Liver (tissue), 9 donors: ENCODE results near the gene GTPBP2. TPM values are rescaled to one million over a fixed set of nuclear protein-coding genes. Genes with fewer than 3 reads are reported as not detected.

ENCODE experiments used
- DNase-seq: peaks from one replicate; pipeline ENCODE4 v3.0.0-alpha.2; 2017; ENCODE audit warnings: low spot score
- H3K27ac ChIP-seq, 2 donors: one replicate each; pipeline ENCODE4 v1.7.0; 2013; ENCODE audit warnings: inconsistent platforms in 2 of 2, low read length in 2 of 2, control low read depth in 1 of 2, low read depth in 1 of 2, mild to moderate bottlenecking in 1 of 2
- H3K27me3 ChIP-seq, 4 donors: one replicate each; pipeline versions ENCODE4 v1.6.1 to v1.7.0; 2013; ENCODE audit warnings: low read length in 3 of 4, inconsistent platforms in 1 of 4, mild to moderate bottlenecking in 1 of 4, moderate library complexity in 1 of 4; ENCODE audit not compliant: control insufficient read depth in 4 of 4, insufficient read depth in 4 of 4
- H3K36me3 ChIP-seq, 4 donors: one replicate each; pipeline versions ENCODE4 v1.6.1 to v1.7.0; 2013; ENCODE audit warnings: low read length in 3 of 4, mild to moderate bottlenecking in 3 of 4, low read depth in 1 of 4, moderate library complexity in 1 of 4; ENCODE audit not compliant: control insufficient read depth in 4 of 4, insufficient read depth in 3 of 4
- H3K4me1 ChIP-seq, 4 donors: one replicate each; pipeline versions ENCODE4 v1.6.1 to v1.7.0; 2013; ENCODE audit warnings: low read length in 3 of 4, mild to moderate bottlenecking in 3 of 4, moderate library complexity in 1 of 4; ENCODE audit not compliant: control insufficient read depth in 4 of 4, insufficient read depth in 4 of 4
- H3K4me3 ChIP-seq, 3 donors: one replicate each; pipeline versions ENCODE4 v1.6.1 to v1.7.0; 2013; ENCODE audit warnings: low read length in 3 of 3, control low read depth in 1 of 3, low read depth in 1 of 3, mild to moderate bottlenecking in 1 of 3
- H3K9ac ChIP-seq, 2 donors: one replicate each; pipeline ENCODE4 v1.7.0; 2013; ENCODE audit warnings: low read length in 2 of 2, mild to moderate bottlenecking in 2 of 2, moderate library complexity in 2 of 2, control low read depth in 1 of 2, low read depth in 1 of 2
- H3K9me3 ChIP-seq, 4 donors: one replicate each; pipeline versions ENCODE4 v1.6.1 to v1.7.0; 2013; ENCODE audit warnings: low read length in 3 of 4; ENCODE audit not compliant: control insufficient read depth in 4 of 4
- CTCF ChIP-seq: fragments of 150-350 bp; IDR thresholded peaks from 2 replicates; pipeline ENCODE4 v1.5.1; 2017; ENCODE audit warnings: improper control_type of control experiment, low read depth, low read length; ENCODE audit not compliant: missing input control
- EGR1 ChIP-seq, 2 donors: IDR thresholded peaks; 2 replicates each; pipeline ENCODE4 v1.6.1; 2016 to 2018; ENCODE audit warnings: antibody characterized with exemption in 2 of 2, low read depth in 2 of 2
- FOXA1 ChIP-seq: IDR thresholded peaks from 2 replicates; pipeline ENCODE4 v1.6.1; 2016; ENCODE audit warnings: antibody characterized with exemption
- FOXA2 ChIP-seq: IDR thresholded peaks from 2 replicates; pipeline ENCODE4 v1.6.1; 2016; ENCODE audit warnings: antibody characterized with exemption
- GABPA ChIP-seq, 2 donors: IDR thresholded peaks in 1 of 2; conservative IDR thresholded peaks in 1 of 2; 2 replicates each; pipeline ENCODE4 v1.6.1; 2016; ENCODE audit warnings: antibody characterized with exemption in 2 of 2, mild to moderate bottlenecking in 1 of 2, moderate library complexity in 1 of 2
- HNF4A ChIP-seq, 2 donors: conservative IDR thresholded peaks; 2 replicates each; pipeline ENCODE4 v1.6.1; 2016; ENCODE audit warnings: antibody characterized with exemption in 2 of 2, mild to moderate bottlenecking in 2 of 2
- HNF4G ChIP-seq: IDR thresholded peaks from 2 replicates; pipeline ENCODE4 v1.6.1; 2016; ENCODE audit warnings: antibody characterized with exemption
- JUND ChIP-seq, 2 donors: IDR thresholded peaks; 2 replicates each; pipeline ENCODE4 v1.6.1; 2016; ENCODE audit warnings: antibody characterized with exemption in 2 of 2
- MAX ChIP-seq: IDR thresholded peaks from 2 replicates; pipeline ENCODE4 v1.6.1; 2016; ENCODE audit warnings: antibody characterized with exemption
- NR2F2 ChIP-seq: IDR thresholded peaks from 2 replicates; pipeline ENCODE4 v1.6.1; 2016; ENCODE audit warnings: antibody characterized with exemption
- RAD21 ChIP-seq, 2 donors: IDR thresholded peaks; 2 replicates each; pipeline ENCODE4 v1.6.1; 2016; ENCODE audit warnings: antibody characterized with exemption in 2 of 2, mild to moderate bottlenecking in 2 of 2
- RXRA ChIP-seq, 2 donors: IDR thresholded peaks; 2 replicates each; pipeline ENCODE4 v1.6.1; 2017 to 2018; ENCODE audit warnings: antibody characterized with exemption in 2 of 2, mild to moderate bottlenecking in 1 of 2
- SP1 ChIP-seq: IDR thresholded peaks from 2 replicates; pipeline ENCODE4 v1.6.1; 2018; ENCODE audit warnings: antibody characterized with exemption, mild to moderate bottlenecking
- TAF1 ChIP-seq: conservative IDR thresholded peaks from 2 replicates; pipeline ENCODE4 v1.6.1; 2016; ENCODE audit warnings: antibody characterized with exemption, mild to moderate bottlenecking
- YY1 ChIP-seq: IDR thresholded peaks from 2 replicates; pipeline ENCODE4 v1.6.1; 2016; ENCODE audit warnings: antibody characterized with exemption, mild to moderate bottlenecking
- ZBTB33 ChIP-seq: IDR thresholded peaks from 2 replicates; pipeline ENCODE4 v1.6.1; 2016; ENCODE audit warnings: antibody characterized with exemption
- WGBS: extraction: QIAGEN DNeasy Blood & Tissue Kit; methylation state at CpG from one replicate; pipeline ENCODE4 v1.1.7; 2013; 5-methylcytosine and 5-hydroxymethylcytosine counted together
- polyA plus RNA-seq, 2 donors: library from polyadenylated mRNA; stranded (reverse) in 1 of 2; unstranded in 1 of 2; fragments of 200-250 nt in 1 of 2; fragments of >200 nt in 1 of 2; fragmentation: Nextera tagmentation in 1 of 2; extraction: Ambion mirVana in 1 of 2; gene quantifications; one replicate each; pipeline versions ENCODE4 v1.2.1 to v1.2.3, GENCODE V29; 2013 to 2015
- total RNA-seq, 2 donors: library from RNA; depleted of rRNA; stranded (reverse); fragments of >200 nt; gene quantifications; one replicate each; pipeline ENCODE4 v1.2.3, GENCODE V29; 2014
- TF ChIP-seq, protein P1 (sequence below): IDR thresholded peaks from 2 replicates; pipeline ENCODE4 v1.6.1; 2016; ENCODE audit warnings: antibody characterized with exemption
- TF ChIP-seq, protein P2 (sequence below): IDR thresholded peaks from 2 replicates; pipeline ENCODE4 v1.6.1; 2016; ENCODE audit warnings: antibody characterized with exemption, mild to moderate bottlenecking
- donor health status: healthy.
- donor health status: healthy.
- donor health status: healthy.
- donor health status: healthy.
- donor health status: healthy.

Gene GTPBP2
- total and polyA plus RNA-seq, 4 donors = 7.9 to 69.1 (median 16.1) TPM

GRCh38 chr6:43673444-43674084, 44.5 kb upstream of the GTPBP2 start:
- no peak for DNase-seq
- H3K27ac ChIP-seq = no peak overlapping the region
- TF ChIP-seq FOXA1 (no peak), RXRA (IDR thresholded peaks at IDR 0.05) (no peak), MAX (no peak), NR2F2 (no peak), GABPA (IDR thresholded peaks at IDR 0.05 in 1 of 2, conservative IDR thresholded peaks at IDR 0.05 in 1 of 2) (no peak), SP1 (no peak), ZBTB33 (no peak), YY1 (no peak), FOXA2 (no peak), CTCF (no peak), HNF4A (conservative IDR thresholded peaks at IDR 0.05) (no peak), HNF4G (no peak), RAD21 (IDR thresholded peaks at IDR 0.05) (no peak), EGR1 (IDR thresholded peaks at IDR 0.05; ENCODE audit: low read depth in 2 of 2) (no peak), TAF1 (no peak), JUND (IDR thresholded peaks at IDR 0.05) (no peak)
- TF ChIP-seq, protein P1, sequence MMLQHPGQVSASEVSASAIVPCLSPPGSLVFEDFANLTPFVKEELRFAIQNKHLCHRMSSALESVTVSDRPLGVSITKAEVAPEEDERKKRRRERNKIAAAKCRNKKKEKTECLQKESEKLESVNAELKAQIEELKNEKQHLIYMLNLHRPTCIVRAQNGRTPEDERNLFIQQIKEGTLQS = no peak
- TF ChIP-seq, protein P2, sequence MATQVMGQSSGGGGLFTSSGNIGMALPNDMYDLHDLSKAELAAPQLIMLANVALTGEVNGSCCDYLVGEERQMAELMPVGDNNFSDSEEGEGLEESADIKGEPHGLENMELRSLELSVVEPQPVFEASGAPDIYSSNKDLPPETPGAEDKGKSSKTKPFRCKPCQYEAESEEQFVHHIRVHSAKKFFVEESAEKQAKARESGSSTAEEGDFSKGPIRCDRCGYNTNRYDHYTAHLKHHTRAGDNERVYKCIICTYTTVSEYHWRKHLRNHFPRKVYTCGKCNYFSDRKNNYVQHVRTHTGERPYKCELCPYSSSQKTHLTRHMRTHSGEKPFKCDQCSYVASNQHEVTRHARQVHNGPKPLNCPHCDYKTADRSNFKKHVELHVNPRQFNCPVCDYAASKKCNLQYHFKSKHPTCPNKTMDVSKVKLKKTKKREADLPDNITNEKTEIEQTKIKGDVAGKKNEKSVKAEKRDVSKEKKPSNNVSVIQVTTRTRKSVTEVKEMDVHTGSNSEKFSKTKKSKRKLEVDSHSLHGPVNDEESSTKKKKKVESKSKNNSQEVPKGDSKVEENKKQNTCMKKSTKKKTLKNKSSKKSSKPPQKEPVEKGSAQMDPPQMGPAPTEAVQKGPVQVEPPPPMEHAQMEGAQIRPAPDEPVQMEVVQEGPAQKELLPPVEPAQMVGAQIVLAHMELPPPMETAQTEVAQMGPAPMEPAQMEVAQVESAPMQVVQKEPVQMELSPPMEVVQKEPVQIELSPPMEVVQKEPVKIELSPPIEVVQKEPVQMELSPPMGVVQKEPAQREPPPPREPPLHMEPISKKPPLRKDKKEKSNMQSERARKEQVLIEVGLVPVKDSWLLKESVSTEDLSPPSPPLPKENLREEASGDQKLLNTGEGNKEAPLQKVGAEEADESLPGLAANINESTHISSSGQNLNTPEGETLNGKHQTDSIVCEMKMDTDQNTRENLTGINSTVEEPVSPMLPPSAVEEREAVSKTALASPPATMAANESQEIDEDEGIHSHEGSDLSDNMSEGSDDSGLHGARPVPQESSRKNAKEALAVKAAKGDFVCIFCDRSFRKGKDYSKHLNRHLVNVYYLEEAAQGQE = no peak
- H3K9ac ChIP-seq = no peak overlapping the region
- no peaks in the 10 kb centered on the region for H3K9me3 ChIP-seq
- peaks cover 15 to 62% (median 29%) of the 10 kb centered on the region in 4 donors for H3K36me3 ChIP-seq
- no peaks in the 10 kb centered on the region for H3K27me3 ChIP-seq
- H3K4me3 ChIP-seq = no peak overlapping the region
- WGBS = 93% methylated on average over 15 of the region's 15 CpGs
- H3K4me1 ChIP-seq = peaks cover 0 to 9% (median 3%) of the 10 kb centered on the region in 4 donors
